SU-DHL-6 (cell line): ENCODE data around the gene CNRIP1.

ENCODE experiments used
- H2AFZ ChIP-seq: fragments of 200-600 bp; sonication (generic); 2 replicates; pipeline ENCODE4 v1.6.1; 2014; ENCODE audit warnings: low read depth, mild to moderate bottlenecking, moderate library complexity, mixed read lengths, antibody characterized with exemption, low read length; ENCODE audit not compliant: severe bottlenecking
- H3F3A ChIP-seq: fragments of 200-600 bp; shearing (Covaris generic); 2 replicates; pipeline ENCODE4 v1.6.0; 2016; ENCODE audit warnings: antibody characterized with exemption, mild to moderate bottlenecking; ENCODE audit not compliant: insufficient read depth
- H3K27ac ChIP-seq: fragments of 200-600 bp; sonication (generic); 2 replicates; pipeline ENCODE4 v1.5.1; 2016; ENCODE audit warnings: low read depth, mild to moderate bottlenecking, low read length, moderate library complexity, mixed read lengths
- H3K27me3 ChIP-seq: fragments of 200-600 bp; sonication (generic), shearing (Covaris generic); 2 replicates; pipeline ENCODE4 v1.6.0; 2014; ENCODE audit warnings: mild to moderate bottlenecking, low read length
- H3K36me3 ChIP-seq: fragments of 200-600 bp; sonication (generic); 2 replicates; pipeline ENCODE4 v1.6.1; 2014; ENCODE audit warnings: mild to moderate bottlenecking, low read length, mixed read lengths
- H3K4me2 ChIP-seq: fragments of 300-600, 200-600 bp; shearing (Covaris generic), sonication (generic); 2 replicates; pipeline ENCODE4 v1.6.0; 2014; ENCODE audit warnings: low read length, low read depth, mild to moderate bottlenecking; ENCODE audit not compliant: poor library complexity, severe bottlenecking
- H3K4me3 ChIP-seq: fragments of 200-600 bp; sonication (generic); 2 replicates; pipeline ENCODE4 v1.5.1; 2014; ENCODE audit warnings: antibody characterized with exemption, low read length, mild to moderate bottlenecking, mixed read lengths; ENCODE audit not compliant: insufficient read depth, poor library complexity, severe bottlenecking
- H3K79me2 ChIP-seq: fragments of 200-600 bp; sonication (generic); 2 replicates; pipeline ENCODE4 v1.6.1; 2014; ENCODE audit warnings: mild to moderate bottlenecking, low read length, moderate library complexity; ENCODE audit not compliant: insufficient read depth
- H3K9ac ChIP-seq: fragments of 200-600 bp; sonication (generic); 2 replicates; pipeline ENCODE4 v1.7.0; 2014; ENCODE audit warnings: mild to moderate bottlenecking, low read length
- H3K9me2 ChIP-seq: fragments of 200-600 bp; sonication (generic); replicated peaks from 2 replicates; pipeline ENCODE4 v1.6.1; 2014; ENCODE audit warnings: low read length; ENCODE audit not compliant: insufficient read depth
- H3K9me3 ChIP-seq: fragments of 200-600 bp; sonication (generic); 2 replicates; pipeline ENCODE4 v1.6.1; 2014; ENCODE audit warnings: low read length, mixed read lengths; ENCODE audit not compliant: insufficient read depth
- H4K20me1 ChIP-seq: fragments of 200-600 bp; sonication (generic); 2 replicates; pipeline ENCODE4 v1.6.1; 2014; ENCODE audit warnings: low read depth, mild to moderate bottlenecking, antibody characterized with exemption, low read length, moderate library complexity, mixed read lengths
- CTCF ChIP-seq: fragments of 200-600 bp; sonication (generic); IDR thresholded peaks from one replicate; pipeline ENCODE4 v1.5.1; 2017; ENCODE audit warnings: antibody characterized with exemption, mild to moderate bottlenecking, low read length, moderate library complexity; ENCODE audit not compliant: insufficient read depth, poor library complexity, severe bottlenecking
- EZH2phosphoT487 ChIP-seq: fragments of 200-600 bp; sonication (generic), shearing (Covaris generic); conservative IDR thresholded peaks from 2 replicates; pipeline ENCODE4 v1.6.1; 2018; ENCODE audit warnings: mild to moderate bottlenecking, antibody characterized with exemption, low read length, moderate library complexity, mixed read lengths

Gene CNRIP1

DNA sequence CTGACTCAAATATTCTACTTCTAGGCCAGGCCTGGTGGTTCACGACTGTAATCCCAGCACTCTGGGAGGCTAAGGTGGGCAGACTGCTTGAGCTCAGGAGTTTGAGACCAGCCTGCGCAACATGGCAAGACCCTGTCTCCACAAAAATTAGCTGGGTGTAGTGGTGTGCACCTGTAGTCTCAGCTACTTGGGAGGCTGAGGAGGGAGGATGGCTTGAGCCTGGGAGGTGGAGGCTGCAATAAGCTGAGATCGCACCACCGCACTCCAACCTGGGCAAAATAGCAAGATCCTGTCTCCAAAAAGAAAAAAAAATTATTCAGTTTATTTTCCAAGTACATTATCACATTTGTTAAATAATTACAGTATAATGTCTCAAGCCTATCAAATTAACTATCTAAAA, 74.7 kb downstream of the CNRIP1 start:
- Histone ChIP-seq H3K9me2 (no peaks in the 10 kb centered on the region), H2AFZ (no peak overlapping the region), H3K27ac (no peak overlapping the region), H4K20me1 (peaks cover 87% of the 10 kb centered on the region), H3K4me3 (no peak overlapping the region), H3F3A (peaks cover 9% of the 10 kb centered on the region; the same call in 1 of the 2 replicates), H3K4me2 (no peak overlapping the region), H3K27me3 (no peaks in the 10 kb centered on the region), H3K9ac (no peak overlapping the region), H3K9me3 (no peaks in the 10 kb centered on the region), H3K36me3 (peaks cover 5% of the 10 kb centered on the region; the same call in 1 of the 2 replicates), H3K79me2 (peaks cover 100% of the 10 kb centered on the region)
- no peak for TF ChIP-seq CTCF
- no peak for TF ChIP-seq EZH2phosphoT487

DNA sequence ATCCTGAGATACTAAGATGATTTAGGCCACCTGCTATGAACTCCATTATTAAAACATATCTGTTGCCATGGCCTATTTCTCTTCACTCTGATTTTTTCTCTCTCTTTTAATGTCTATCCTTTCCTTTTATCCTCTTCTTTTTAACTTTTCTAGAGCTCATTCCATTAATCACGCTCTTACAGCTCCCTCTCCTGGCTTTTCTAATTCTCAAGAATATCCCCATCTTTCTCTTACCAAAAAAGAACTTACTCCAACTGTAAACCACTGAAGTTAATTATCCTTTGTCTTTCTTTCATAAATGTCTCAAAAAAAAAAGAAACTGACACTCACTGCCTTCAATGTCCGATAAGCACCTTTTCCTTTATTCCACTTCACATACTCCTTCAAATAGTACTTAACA, 75.3 kb downstream of the CNRIP1 start:
- no peak overlapping the region; the same call in 1 of the 2 replicates for H3K27ac ChIP-seq
- no peaks in the 10 kb centered on the region for H3K9me2 ChIP-seq
- H4K20me1 ChIP-seq = peaks cover 81% of the 10 kb centered on the region
- no peak for TF ChIP-seq EZH2phosphoT487
- no peak for TF ChIP-seq CTCF
- H2AFZ ChIP-seq = no peak overlapping the region
- H3K27me3 ChIP-seq = no peaks in the 10 kb centered on the region
- H3K9ac ChIP-seq = no peak overlapping the region
- H3K4me2 ChIP-seq = no peak overlapping the region
- H3F3A ChIP-seq = peaks cover 9% of the 10 kb centered on the region; the same call in 1 of the 2 replicates
- peaks cover 5% of the 10 kb centered on the region; the same call in 1 of the 2 replicates for H3K36me3 ChIP-seq
- no peak overlapping the region for H3K4me3 ChIP-seq
- peaks cover 100% of the 10 kb centered on the region for H3K79me2 ChIP-seq
- H3K9me3 ChIP-seq = no peaks in the 10 kb centered on the region
